Transverse colon (tissue), 4 donors: ENCODE data around the gene APLP2. TPM values are rescaled to one million over a fixed set of nuclear protein-coding genes. Genes with fewer than 3 reads are reported as not detected.

ENCODE experiments used
- DNase-seq: peaks from one replicate; pipeline ENCODE4 v3.0.0-alpha.2; 2019
- H3K27ac ChIP-seq, 4 donors: fragments of 200-600 bp; sonication (generic); 2 replicates each; pipeline ENCODE4 v1.5.1; 2016 to 2018; ENCODE audit warnings: inconsistent platforms in 4 of 4
- H3K27me3 ChIP-seq: fragments of 200-600 bp; sonication (generic); 2 replicates; pipeline ENCODE4 v1.5.1; 2017; ENCODE audit warnings: inconsistent platforms
- H3K36me3 ChIP-seq, 4 donors: fragments of 200-600 bp; sonication (generic); 2 replicates each; pipeline ENCODE4 v1.5.1; 2017 to 2019; ENCODE audit warnings: inconsistent platforms in 4 of 4
- H3K4me1 ChIP-seq, 4 donors: fragments of 200-600 bp; sonication (generic); 2 replicates each; pipeline ENCODE4 v1.5.1; 2017 to 2020; ENCODE audit warnings: inconsistent platforms in 4 of 4
- H3K4me3 ChIP-seq, 4 donors: fragments of 200-600 bp; sonication (generic); 1 replicate in 1 of 4; 2 replicates in 3 of 4; pipeline versions ENCODE4 v1.5.1 to v1.6.1; 2017 to 2019; ENCODE audit warnings: inconsistent platforms in 4 of 4
- H3K9me3 ChIP-seq, 2 donors: fragments of 200-600 bp; sonication (generic); 2 replicates each; pipeline ENCODE4 v1.5.1; 2017 to 2019; ENCODE audit warnings: inconsistent platforms in 2 of 2
- EP300 ChIP-seq: sonication (generic); formaldehyde crosslinking; IDR thresholded peaks from one replicate; pipeline ENCODE4 v1.6.1; 2017; ENCODE audit warnings: antibody characterized with exemption, low read depth
- POLR2A ChIP-seq: fragments of 450-650 bp; IDR thresholded peaks from one replicate; pipeline ENCODE4 v1.6.1; 2016; ENCODE audit warnings: antibody characterized with exemption, mild to moderate bottlenecking, moderate library complexity
- POLR2AphosphoS5 ChIP-seq, 3 donors: sonication (generic); formaldehyde crosslinking; IDR thresholded peaks; one replicate each; pipeline ENCODE4 v1.6.1; 2016; ENCODE audit warnings: antibody characterized with exemption in 3 of 3
- WGBS, 2 donors: methylation state at CpG; one replicate each; pipeline ENCODE4 v1.1.5; 2018; ENCODE audit warnings: low coverage in 1 of 2; 5-methylcytosine and 5-hydroxymethylcytosine counted together
- in situ Hi-C, 4 donors: fragments of 200-750 bp; cut with MboI; loops; one replicate each; pipeline versions ENCODE4 v1.15.0 to v1.15.1; 2017; ENCODE audit warnings: low sequenced_read_pairs in 3 of 4, low pct_ligation_motif_present in 1 of 4, low pct_unique_long_range_greater_than_20kb in 1 of 4
- intact Hi-C: fragments of 100-400 bp; cut with DNase I; formaldehyde crosslinking; loops from one replicate; pipeline ENCODE4 v1.15.1; 2023; ENCODE audit warnings: low total_unique reads
- total RNA-seq, 4 donors: library from RNA; depleted of rRNA; stranded (reverse); fragments of >200 nt; gene quantifications; one replicate each; pipeline ENCODE4 v1.1.0, GENCODE V29; 2016
- TF ChIP-seq, protein P1 (sequence below), 5 experiments: fragments of 200-600 bp in 3 of 5; fragments of 450-650 bp in 2 of 5; sonication (generic) in 3 of 5; IDR thresholded peaks; 1 replicate in 2 of 5; 2 replicates in 3 of 5; pipeline ENCODE4 v1.5.1; 2016 to 2017; ENCODE audit warnings: antibody characterized with exemption in 5 of 5, inconsistent platforms in 3 of 5, mild to moderate bottlenecking in 2 of 5, moderate library complexity in 1 of 5

The APLP2 gene
- total RNA-seq, 4 donors from 2014 or later = 191 to 618 (median 396) TPM

DNA sequence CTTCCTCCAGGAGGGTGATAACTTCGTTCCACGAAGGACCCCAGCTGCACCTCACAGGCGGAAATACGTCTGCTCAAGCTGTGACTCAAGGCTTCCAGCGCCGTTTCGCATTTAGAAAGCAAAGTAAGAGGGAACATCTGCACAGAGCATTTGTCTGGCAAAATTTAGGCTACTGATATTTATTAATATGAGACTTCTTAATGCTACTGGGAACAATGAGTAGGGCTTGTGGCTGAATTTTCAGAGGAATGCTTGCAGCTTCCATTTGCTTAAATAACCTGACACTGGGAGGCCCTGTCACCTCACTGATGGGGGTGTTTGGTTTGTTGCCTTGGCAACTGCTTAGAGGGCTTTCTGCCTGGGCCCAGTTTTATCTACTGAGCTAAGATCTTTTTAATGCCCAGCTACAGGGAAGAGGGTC lies 75.2 kb downstream of the APLP2 start:
- no peak for TF ChIP-seq EP300
- TF ChIP-seq, protein P1, sequence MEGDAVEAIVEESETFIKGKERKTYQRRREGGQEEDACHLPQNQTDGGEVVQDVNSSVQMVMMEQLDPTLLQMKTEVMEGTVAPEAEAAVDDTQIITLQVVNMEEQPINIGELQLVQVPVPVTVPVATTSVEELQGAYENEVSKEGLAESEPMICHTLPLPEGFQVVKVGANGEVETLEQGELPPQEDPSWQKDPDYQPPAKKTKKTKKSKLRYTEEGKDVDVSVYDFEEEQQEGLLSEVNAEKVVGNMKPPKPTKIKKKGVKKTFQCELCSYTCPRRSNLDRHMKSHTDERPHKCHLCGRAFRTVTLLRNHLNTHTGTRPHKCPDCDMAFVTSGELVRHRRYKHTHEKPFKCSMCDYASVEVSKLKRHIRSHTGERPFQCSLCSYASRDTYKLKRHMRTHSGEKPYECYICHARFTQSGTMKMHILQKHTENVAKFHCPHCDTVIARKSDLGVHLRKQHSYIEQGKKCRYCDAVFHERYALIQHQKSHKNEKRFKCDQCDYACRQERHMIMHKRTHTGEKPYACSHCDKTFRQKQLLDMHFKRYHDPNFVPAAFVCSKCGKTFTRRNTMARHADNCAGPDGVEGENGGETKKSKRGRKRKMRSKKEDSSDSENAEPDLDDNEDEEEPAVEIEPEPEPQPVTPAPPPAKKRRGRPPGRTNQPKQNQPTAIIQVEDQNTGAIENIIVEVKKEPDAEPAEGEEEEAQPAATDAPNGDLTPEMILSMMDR (IDR thresholded peaks at IDR 0.05) = peak in 1 of 5 experiments; percentile 12
- Histone ChIP-seq H3K27ac (peak overlapping the region; percentile 86 to 91 (median 88)), H3K27me3 (no peaks in the 10 kb centered on the region), H3K9me3 (no peaks in the 10 kb centered on the region), H3K4me3 (no peak overlapping the region), H3K4me1 (peaks cover 18 to 63% (median 43%) of the 10 kb centered on the region in 4 donors), H3K36me3 (peaks cover 0 to 10% (median 4%) of the 10 kb centered on the region in 4 donors)
- no peak for DNase-seq
- intact Hi-C loops (no loop called here), in situ Hi-C loops (no loop called here)
- 63 to 67% methylated on average over 7 of the region's 7 CpGs for WGBS, 2 donors

DNA sequence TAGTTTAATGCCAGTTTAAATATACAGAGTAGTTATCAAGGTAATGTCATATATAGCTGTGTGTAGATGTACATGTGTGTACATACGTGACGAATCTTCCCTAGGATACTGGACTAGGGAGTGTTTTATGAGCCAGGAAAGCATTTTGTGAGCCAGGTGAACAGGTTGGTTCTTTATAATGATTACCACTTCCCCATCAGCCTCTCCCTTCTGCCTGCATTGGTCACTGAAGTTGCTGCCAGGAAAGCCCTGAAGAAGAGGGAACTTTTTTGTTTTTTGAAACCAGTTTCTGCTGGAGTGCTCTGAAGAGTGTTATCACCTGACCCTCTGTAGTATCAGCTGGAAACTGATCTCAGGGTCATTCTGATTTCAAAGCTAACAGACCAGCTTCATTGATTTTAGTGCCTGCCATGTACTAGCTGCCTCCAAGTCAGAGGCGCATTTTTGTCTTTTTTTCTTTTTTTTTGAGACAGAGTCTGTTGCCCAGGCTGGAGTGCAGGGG lies 75.7 kb downstream of the APLP2 start:
- no peaks in the 10 kb centered on the region for H3K27me3 ChIP-seq
- TF ChIP-seq POLR2A = peak; percentile 33
- TF ChIP-seq, protein P1 (IDR thresholded peaks at IDR 0.05) = no peak
- TF ChIP-seq POLR2AphosphoS5 (IDR thresholded peaks at IDR 0.05) = peak in 2 of 3 donors; percentile 61 to 77
- TF ChIP-seq EP300 = no peak
- in situ Hi-C loops (no loop called here), intact Hi-C loops (no loop called here)
- DNase-seq = peak; percentile 51
- no peak overlapping the region for H3K4me3 ChIP-seq
- H3K9me3 ChIP-seq = no peaks in the 10 kb centered on the region
- H3K4me1 ChIP-seq = peaks cover 18 to 63% (median 43%) of the 10 kb centered on the region in 4 donors
- WGBS, 2 donors = 53 to 80% methylated on average over 3 of the region's 3 CpGs
- H3K27ac ChIP-seq = peak overlapping the region; percentile 86 to 91 (median 88)
- peaks cover 0 to 10% (median 4%) of the 10 kb centered on the region in 4 donors for H3K36me3 ChIP-seq

DNA sequence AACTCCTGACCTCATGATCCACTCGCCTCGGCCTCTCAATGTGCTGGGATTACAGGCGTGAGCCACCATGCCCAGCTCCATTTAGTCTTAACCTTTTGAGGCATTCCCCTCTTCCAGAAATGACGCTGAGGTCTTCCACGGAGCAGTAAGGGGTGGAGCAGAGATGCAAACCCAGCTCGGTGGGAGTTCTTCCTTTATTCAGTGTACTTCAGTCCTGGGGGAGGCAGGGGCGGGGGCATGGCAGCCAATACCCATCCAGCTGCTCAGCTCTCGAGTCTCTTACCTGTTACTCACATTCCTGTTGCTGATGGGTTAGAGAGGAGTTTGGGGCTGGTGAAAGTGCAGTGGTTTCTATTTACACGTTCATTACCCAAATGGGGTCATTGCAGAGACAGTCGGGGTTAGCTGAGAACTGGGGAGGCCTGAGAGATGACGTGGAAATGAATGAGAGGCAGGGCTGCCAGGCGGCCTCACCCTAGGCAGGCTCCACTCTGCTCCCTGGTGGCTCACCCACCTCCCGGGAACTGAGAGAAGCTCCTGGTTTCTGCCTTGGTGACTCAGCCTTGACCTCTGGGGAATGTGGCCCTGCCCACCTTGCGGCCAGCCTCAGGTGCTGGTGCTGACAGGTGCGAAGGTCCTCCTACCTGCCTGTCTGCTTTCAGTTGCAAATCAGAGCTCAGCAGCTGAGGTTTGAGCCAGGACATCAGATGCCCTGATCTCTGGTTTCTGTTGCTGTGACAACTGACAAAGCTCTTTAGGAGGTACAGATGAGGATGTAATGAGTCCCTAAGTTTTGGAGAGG lies 76.5 kb downstream of the APLP2 start:
- peak overlapping the region; percentile 86 to 91 (median 88) for H3K27ac ChIP-seq
- no peaks in the 10 kb centered on the region for H3K27me3 ChIP-seq
- intact Hi-C loops (no loop called here), in situ Hi-C loops (no loop called here)
- WGBS, 2 donors = 46% methylated on average over 14 of the region's 15 CpGs; no CpG with 5 or more reads in 1 of the 2 donors
- TF ChIP-seq EP300 = peak; percentile 28
- TF ChIP-seq POLR2A = peak; percentile 66
- TF ChIP-seq, protein P1 (IDR thresholded peaks at IDR 0.05) = peak in 4 of 5 experiments; percentile 30 to 56 (median 43)
- TF ChIP-seq POLR2AphosphoS5 (IDR thresholded peaks at IDR 0.05) = peak in 2 of 3 donors; percentile 76 to 87
- no peak overlapping the region for H3K4me3 ChIP-seq
- peak; percentile 88 for DNase-seq
- peaks cover 18 to 63% (median 43%) of the 10 kb centered on the region in 4 donors for H3K4me1 ChIP-seq
- no peaks in the 10 kb centered on the region for H3K9me3 ChIP-seq
- peaks cover 0 to 10% (median 3%) of the 10 kb centered on the region in 4 donors for H3K36me3 ChIP-seq

DNA sequence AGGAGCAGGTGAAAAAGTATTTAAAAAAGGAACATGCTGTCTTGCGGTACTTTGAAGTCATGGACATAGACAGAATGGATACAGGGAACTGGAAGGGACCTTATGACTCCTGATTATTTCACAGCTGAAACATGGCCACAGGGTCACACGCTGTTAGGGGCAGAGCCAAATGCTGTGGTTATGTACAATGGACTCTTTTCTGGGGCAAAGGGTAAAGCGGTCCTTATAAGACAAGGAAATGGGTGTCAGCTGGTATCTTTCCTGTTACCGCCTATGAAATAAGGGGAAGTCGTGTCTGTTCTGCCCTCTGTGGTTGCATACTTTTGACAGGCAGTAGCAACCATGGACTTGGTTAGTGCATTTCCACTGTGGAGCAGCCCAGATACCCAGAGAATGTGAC lies 77.1 kb downstream of the APLP2 start:
- in situ Hi-C loops (no loop called here), intact Hi-C loops (no loop called here)
- Histone ChIP-seq H3K9me3 (no peaks in the 10 kb centered on the region), H3K4me3 (no peak overlapping the region), H3K27ac (peak overlapping the region; percentile 86 to 91 (median 88)), H3K27me3 (no peaks in the 10 kb centered on the region), H3K4me1 (peaks cover 18 to 63% (median 43%) of the 10 kb centered on the region in 4 donors), H3K36me3 (peaks cover 0 to 5% (median 2%) of the 10 kb centered on the region in 4 donors)
- WGBS, 2 donors = 42 to 51% methylated on average over 3 to 5 of the region's 5 CpGs
- peak; percentile 43 for DNase-seq
- TF ChIP-seq, protein P1 (IDR thresholded peaks at IDR 0.05) = no peak
- peak in 2 of 3 donors; percentile 3 to 44 for TF ChIP-seq POLR2AphosphoS5 (IDR thresholded peaks at IDR 0.05)
- TF ChIP-seq EP300 = peak; percentile 32
